Nephron progenitor cell (in vitro differentiated cells): ENCODE results near the gene CEBPZ.

Source experiments
- DNase-seq: peaks from one replicate; pipeline ENCODE4 v3.0.0; 2021
- H3K27ac Mint-ChIP-seq: 2 replicates; pipeline ENCODE4 v1.8.0; 2021; ENCODE audit warnings: mild to moderate bottlenecking, moderate library complexity, mixed read lengths
- H3K27me3 Mint-ChIP-seq: 2 replicates; pipeline ENCODE4 v1.8.0; 2021; ENCODE audit warnings: mild to moderate bottlenecking, low read depth, mixed read lengths; ENCODE audit not compliant: poor library complexity
- H3K36me3 Mint-ChIP-seq: 2 replicates; pipeline ENCODE4 v1.8.0; 2021; ENCODE audit warnings: low read depth, mixed read lengths
- H3K4me1 Mint-ChIP-seq: 2 replicates; pipeline ENCODE4 v1.8.0; 2021; ENCODE audit warnings: mixed read lengths
- H3K4me3 Mint-ChIP-seq: 2 replicates; pipeline ENCODE4 v1.8.0; 2021; ENCODE audit warnings: mild to moderate bottlenecking, moderate library complexity, mixed read lengths
- H3K9me3 Mint-ChIP-seq: 2 replicates; pipeline ENCODE4 v1.8.0; 2021; ENCODE audit warnings: mild to moderate bottlenecking, moderate library complexity, mixed read lengths
- CTCF ChIP-seq: fragments of 200-600 bp; sonication (generic); IDR thresholded peaks from 2 replicates; pipeline ENCODE4 v1.5.0; 2021; ENCODE audit warnings: antibody characterized with exemption

Gene CEBPZ

DNA sequence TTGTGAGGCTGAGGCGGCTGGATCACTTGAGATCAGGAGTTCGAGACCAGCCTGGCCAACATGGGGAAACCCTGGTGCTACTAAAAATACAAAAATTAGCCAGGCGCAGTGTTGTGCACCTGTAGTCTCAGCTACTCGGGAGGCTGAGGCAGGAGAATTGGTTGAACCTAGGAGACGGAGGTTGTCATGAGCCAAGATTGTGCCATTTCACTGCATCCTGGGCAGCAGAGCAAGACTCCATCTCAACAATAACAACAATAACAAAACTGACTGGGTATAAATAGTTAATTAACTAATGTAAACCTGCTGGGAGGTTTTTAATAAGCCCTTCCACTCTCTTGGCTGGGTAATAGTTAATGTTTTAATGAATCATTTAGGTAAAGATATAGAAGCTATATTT is 50.8 kb downstream of the CEBPZ start:
- DNase-seq = no peak
- no peaks in the 10 kb centered on the region for H3K36me3 Mint-ChIP-seq
- H3K9me3 Mint-ChIP-seq = no peaks in the 10 kb centered on the region
- no peaks in the 10 kb centered on the region for H3K27me3 Mint-ChIP-seq
- no peak for TF ChIP-seq CTCF
- H3K4me1 Mint-ChIP-seq = no peaks in the 10 kb centered on the region
- H3K4me3 Mint-ChIP-seq = no peak overlapping the region
- no peak overlapping the region for H3K27ac Mint-ChIP-seq

DNA sequence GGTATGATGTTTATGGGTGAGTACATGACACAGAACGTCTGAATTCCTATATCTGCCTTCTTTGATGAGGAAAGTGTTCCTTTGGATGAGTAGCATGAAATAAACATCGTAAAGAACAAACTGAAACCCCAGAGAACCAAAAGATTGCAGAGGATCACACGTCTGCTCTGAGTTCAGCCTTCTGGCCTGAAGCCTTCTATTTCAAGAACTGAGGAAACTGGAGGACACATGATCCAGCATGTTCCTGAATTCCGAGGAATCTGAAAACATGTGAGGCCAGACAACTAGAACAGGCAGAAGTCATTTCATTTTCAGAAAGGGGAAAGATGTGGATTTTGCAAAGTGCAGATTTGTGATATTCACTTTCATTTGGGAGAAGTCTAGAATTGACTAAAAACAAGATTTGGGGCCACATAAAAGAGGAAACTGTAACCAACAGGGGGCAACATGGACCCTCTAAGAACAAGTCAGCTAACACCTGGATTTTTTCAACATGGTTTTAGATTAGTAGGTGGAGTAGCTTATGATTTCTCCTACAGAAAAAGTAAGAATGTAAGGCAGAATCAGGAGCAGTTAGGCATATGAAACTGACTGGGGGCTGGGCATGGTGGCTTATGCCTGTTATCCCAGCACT is 51.3 kb downstream of the CEBPZ start:
- DNase-seq = no peak
- Mint-ChIP-seq H3K9me3 (no peaks in the 10 kb centered on the region), H3K4me3 (no peak overlapping the region), H3K4me1 (no peaks in the 10 kb centered on the region), H3K27ac (no peak overlapping the region), H3K27me3 (no peaks in the 10 kb centered on the region), H3K36me3 (no peaks in the 10 kb centered on the region)
- no peak for TF ChIP-seq CTCF

DNA sequence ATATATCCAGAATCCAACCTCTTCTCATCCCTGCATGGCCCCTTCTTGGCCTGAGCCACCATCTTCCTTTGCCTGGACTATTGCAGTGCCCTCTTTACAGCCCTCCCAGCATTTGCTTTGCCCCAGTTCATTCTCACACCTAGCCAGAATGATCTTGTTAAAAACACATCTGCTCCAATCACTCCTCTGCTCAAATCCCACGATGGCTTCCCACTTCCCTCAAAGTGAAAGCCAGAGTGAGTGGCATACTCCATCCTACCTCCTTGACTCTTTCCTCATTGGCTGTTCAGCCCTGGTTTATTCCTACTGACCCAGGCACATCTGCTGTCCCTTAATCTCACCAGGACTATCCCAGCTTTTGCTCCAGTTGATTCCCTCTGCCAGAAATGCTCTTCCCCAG is 57.7 kb downstream of the CEBPZ start:
- Mint-ChIP-seq H3K9me3 (no peaks in the 10 kb centered on the region), H3K4me3 (no peak overlapping the region), H3K36me3 (no peaks in the 10 kb centered on the region), H3K27me3 (peaks cover 4% of the 10 kb centered on the region), H3K27ac (no peak overlapping the region), H3K4me1 (no peaks in the 10 kb centered on the region)
- no peak for DNase-seq
- no peak for TF ChIP-seq CTCF

DNA sequence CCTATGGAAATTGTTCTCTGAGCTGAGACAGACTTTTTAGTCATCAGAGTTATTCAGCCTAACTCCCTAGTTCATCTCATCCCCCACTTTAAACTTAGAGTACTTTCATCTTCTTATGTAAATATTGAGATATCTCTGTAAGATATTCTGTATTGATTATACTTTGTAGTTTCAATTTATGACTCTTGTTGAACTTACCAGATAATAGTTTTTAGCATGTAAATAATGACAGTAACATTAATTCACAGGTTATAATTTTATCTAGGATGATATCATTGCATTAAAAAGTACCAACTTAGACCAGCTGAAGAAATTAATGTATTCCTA is 59.8 kb downstream of the CEBPZ start:
- Mint-ChIP-seq H3K4me1 (no peaks in the 10 kb centered on the region), H3K27ac (no peak overlapping the region), H3K36me3 (no peaks in the 10 kb centered on the region), H3K27me3 (peaks cover 4% of the 10 kb centered on the region), H3K4me3 (no peak overlapping the region), H3K9me3 (peaks cover 2% of the 10 kb centered on the region)
- no peak for TF ChIP-seq CTCF
- DNase-seq = no peak

- H3K27ac Mint-ChIP-seq = no peak overlapping the region
- no peak overlapping the region for H3K4me3 Mint-ChIP-seq
- peaks cover 4% of the 10 kb centered on the region for H3K27me3 Mint-ChIP-seq
- H3K4me1 Mint-ChIP-seq = no peaks in the 10 kb centered on the region
- DNase-seq = peak; percentile 20
- H3K9me3 Mint-ChIP-seq = peaks cover 32% of the 10 kb centered on the region
- peaks cover 12% of the 10 kb centered on the region for H3K36me3 Mint-ChIP-seq
- TF ChIP-seq CTCF = peak; percentile 69
Measured at GRCh38 chr2:37168217-37168981, 63.0 kb downstream of the CEBPZ start.
